Effector memory CD4-positive, alpha-beta T cell (primary cell): ENCODE results near the gene MYMX.
"Not testable (repeated sequence)": the region's sequence is repeated elsewhere in the genome, so short reads cannot be mapped to it uniquely, and the experiment has no call there.

Experiments
- DNase-seq, 3 donors: peaks; one replicate each; pipeline ENCODE4 v3.0.0-alpha.2; 2020
- H3K27ac ChIP-seq: 2 replicates; pipeline ENCODE4 v1.7.0; 2013; ENCODE audit warnings: mild to moderate bottlenecking, low read length, moderate library complexity; ENCODE audit not compliant: insufficient read depth, poor library complexity, severe bottlenecking
- H3K27me3 ChIP-seq: replicated peaks from 2 replicates; pipeline ENCODE4 v1.7.0; 2013; ENCODE audit warnings: mild to moderate bottlenecking, low read length; ENCODE audit not compliant: insufficient read depth, control insufficient read depth, poor library complexity, severe bottlenecking
- H3K36me3 ChIP-seq: 2 replicates; pipeline ENCODE4 v1.7.0; 2013; ENCODE audit warnings: mild to moderate bottlenecking, low read length, moderate library complexity; ENCODE audit not compliant: control insufficient read depth, insufficient read depth
- H3K4me1 ChIP-seq: 2 replicates; pipeline ENCODE4 v1.7.0; 2013; ENCODE audit warnings: low read length, mild to moderate bottlenecking; ENCODE audit not compliant: control insufficient read depth, insufficient read depth, poor library complexity, severe bottlenecking
- H3K4me3 ChIP-seq: 2 replicates; pipeline ENCODE4 v1.7.0; 2013; ENCODE audit warnings: low read length, low read depth, mild to moderate bottlenecking; ENCODE audit not compliant: insufficient read depth, poor library complexity, severe bottlenecking
- H3K9me3 ChIP-seq: 2 replicates; pipeline ENCODE4 v1.7.0; 2013; ENCODE audit warnings: mild to moderate bottlenecking, low read length, moderate library complexity; ENCODE audit not compliant: control insufficient read depth

The MYMX gene

GRCh38 chr6:44185953-44186634, 30.6 kb upstream of the MYMX start:
- no peak for DNase-seq
- Histone ChIP-seq H3K4me1 (no peaks in the 10 kb centered on the region), H3K4me3 (no peak overlapping the region), H3K27me3 (no peaks in the 10 kb centered on the region), H3K9me3 (no peaks in the 10 kb centered on the region), H3K27ac (no peak overlapping the region), H3K36me3 (no peaks in the 10 kb centered on the region)

- H3K4me3 ChIP-seq: no peak overlapping the region
- H3K36me3 ChIP-seq: no peaks in the 10 kb centered on the region
- H3K27me3 ChIP-seq: no peaks in the 10 kb centered on the region
- DNase-seq: no peak
- no peaks in the 10 kb centered on the region for H3K4me1 ChIP-seq
- no peak overlapping the region for H3K27ac ChIP-seq
- H3K9me3 ChIP-seq: no peaks in the 10 kb centered on the region
Measured at GRCh38 chr6:44186635-44187025, 30.1 kb upstream of the MYMX start.

DNA sequence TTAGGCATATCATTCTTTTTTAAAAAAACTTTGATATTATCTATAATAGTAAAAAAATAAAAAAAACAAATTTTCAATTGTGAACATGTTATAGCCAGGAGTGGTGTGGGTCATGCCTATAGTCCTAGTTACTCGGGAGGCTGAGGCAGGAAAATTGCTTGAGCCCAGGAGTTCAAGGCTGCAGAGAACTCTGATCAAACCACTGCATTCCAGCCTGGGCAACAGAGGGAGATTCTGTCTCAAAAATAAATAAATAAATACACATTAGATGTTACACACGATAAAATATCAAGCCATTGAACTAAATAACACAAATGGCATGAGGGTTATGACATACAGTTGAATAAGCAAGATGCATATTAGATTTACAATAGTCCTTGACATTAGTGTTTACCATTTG, 27.9 kb upstream of the MYMX start:
- Histone ChIP-seq H3K4me1 (no peaks in the 10 kb centered on the region), H3K36me3 (no peaks in the 10 kb centered on the region), H3K9me3 (no peaks in the 10 kb centered on the region), H3K4me3 (no peak overlapping the region), H3K27me3 (no peaks in the 10 kb centered on the region), H3K27ac (no peak overlapping the region)
- DNase-seq: no peak

DNA sequence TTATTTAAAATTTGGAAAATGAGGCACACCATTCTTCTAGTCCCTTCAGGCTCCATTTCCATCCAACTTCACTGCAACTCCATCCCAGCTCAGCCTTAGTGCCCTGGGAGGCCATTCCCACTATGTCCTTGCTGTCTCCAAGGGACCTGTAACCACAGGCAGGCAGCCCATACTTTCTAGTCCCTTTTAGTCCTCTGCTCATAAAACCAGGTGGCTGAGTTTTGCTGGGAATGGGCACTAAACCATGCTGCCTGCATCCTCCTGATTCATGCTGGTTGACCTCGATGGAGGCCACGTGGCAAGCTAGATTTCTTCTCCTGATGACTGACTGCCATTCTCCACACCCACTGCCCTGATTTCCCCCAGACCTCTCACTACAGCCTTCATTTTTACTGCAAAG, 27.5 kb upstream of the MYMX start:
- no peak overlapping the region for H3K27ac ChIP-seq
- H3K9me3 ChIP-seq: no peaks in the 10 kb centered on the region
- no peaks in the 10 kb centered on the region for H3K36me3 ChIP-seq
- no peak overlapping the region for H3K4me3 ChIP-seq
- DNase-seq: no peak
- H3K4me1 ChIP-seq: no peaks in the 10 kb centered on the region
- no peaks in the 10 kb centered on the region for H3K27me3 ChIP-seq

DNA sequence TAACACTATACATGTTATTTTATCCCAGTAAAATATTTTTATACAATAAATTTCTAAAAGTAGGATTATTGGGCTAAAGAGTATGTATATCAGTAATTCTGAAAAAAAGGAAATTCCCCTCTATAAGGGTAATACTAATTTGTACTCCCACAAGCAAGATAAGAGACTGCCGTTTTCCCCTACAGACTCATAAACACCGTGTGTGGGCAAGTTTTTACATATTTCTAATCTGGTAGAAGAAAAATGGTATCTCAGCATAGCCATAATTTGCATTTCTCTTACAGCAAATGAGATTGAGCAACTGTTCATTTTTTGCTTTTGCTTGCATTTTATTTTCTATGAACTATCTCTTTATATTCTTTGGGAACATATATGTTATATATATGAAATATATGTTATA, 26.0 kb upstream of the MYMX start:
- H3K36me3 ChIP-seq: no peaks in the 10 kb centered on the region

DNA sequence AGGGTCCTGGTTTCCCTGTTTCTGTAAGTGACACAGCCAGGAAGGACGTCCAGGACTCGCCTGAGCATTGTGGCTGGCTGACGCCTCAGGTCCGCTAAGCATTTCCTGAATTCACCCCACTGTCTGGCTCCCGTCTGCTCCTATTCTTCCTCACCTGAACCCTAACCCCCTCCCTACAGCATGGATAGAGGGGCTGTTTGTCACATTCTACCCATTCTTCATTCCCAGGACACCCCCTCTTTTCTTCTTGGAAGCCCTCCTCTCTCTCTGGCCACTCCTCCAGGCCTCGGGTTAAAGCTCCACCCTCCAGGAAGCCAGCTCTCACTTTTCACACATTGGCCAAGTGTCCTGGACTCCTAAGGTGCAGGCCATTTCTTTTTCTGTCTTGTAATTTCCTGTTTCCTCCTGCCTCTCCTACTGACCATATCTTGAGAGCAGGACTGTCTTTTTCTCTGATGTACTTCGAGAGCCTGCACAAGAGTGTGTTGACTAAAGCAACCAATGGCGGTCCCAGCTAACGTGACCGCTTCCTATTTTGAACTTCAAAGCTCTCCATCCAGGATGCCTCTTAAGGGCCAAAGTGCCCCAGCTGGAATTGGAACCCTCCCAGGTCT, 24.2 kb upstream of the MYMX start:
- H3K4me1 ChIP-seq: no peaks in the 10 kb centered on the region
- DNase-seq: no peak
- no peaks in the 10 kb centered on the region for H3K36me3 ChIP-seq
- H3K9me3 ChIP-seq: no peaks in the 10 kb centered on the region
- no peak overlapping the region for H3K4me3 ChIP-seq
- no peaks in the 10 kb centered on the region for H3K27me3 ChIP-seq
- H3K27ac ChIP-seq: no peak overlapping the region

More for the DNA sequence above, 26.0 kb upstream of the MYMX start:
- Histone ChIP-seq H3K9me3 (no peaks in the 10 kb centered on the region), H3K27ac (no peak overlapping the region), H3K27me3 (no peaks in the 10 kb centered on the region), H3K4me1 (no peaks in the 10 kb centered on the region), H3K4me3 (no peak overlapping the region)
- no peak for DNase-seq

- DNase-seq: no peak
- Histone ChIP-seq H3K27me3 (no peaks in the 10 kb centered on the region), H3K27ac (no peak overlapping the region), H3K9me3 (no peaks in the 10 kb centered on the region), H3K4me1 (no peaks in the 10 kb centered on the region), H3K4me3 (no peak overlapping the region), H3K36me3 (no peaks in the 10 kb centered on the region)
Measured at GRCh38 chr6:44193307-44193910, 23.3 kb upstream of the MYMX start.

- no peaks in the 10 kb centered on the region for H3K4me1 ChIP-seq
- H3K27me3 ChIP-seq: no peaks in the 10 kb centered on the region
- DNase-seq: no peak
- H3K4me3 ChIP-seq: no peak overlapping the region
- no peak overlapping the region for H3K27ac ChIP-seq
- H3K9me3 ChIP-seq: no peaks in the 10 kb centered on the region
- H3K36me3 ChIP-seq: no peaks in the 10 kb centered on the region
Measured at GRCh38 chr6:44194326-44194725, 22.4 kb upstream of the MYMX start.

DNA sequence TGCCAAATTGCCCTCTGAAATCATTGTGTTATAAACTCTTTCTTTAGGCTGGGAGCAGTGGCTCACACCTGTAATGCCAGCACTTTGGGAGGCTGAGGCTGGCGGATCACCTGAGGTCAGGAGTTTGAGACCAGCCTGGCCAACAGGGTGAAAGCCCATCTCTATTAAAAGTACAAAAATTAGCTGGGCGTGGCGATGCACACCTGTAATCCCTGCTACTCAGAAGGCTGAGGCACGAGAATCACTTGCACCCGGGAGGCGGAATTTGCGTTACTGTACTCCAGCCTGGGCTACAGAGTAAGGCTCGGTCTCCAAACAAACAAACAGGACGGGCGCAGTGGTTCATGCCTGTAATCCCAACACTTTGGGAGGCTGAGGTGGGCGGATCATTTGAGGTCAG, 20.4 kb upstream of the MYMX start:
- H3K4me1 ChIP-seq, H3K4me3 ChIP-seq, H3K9me3 ChIP-seq, H3K36me3 ChIP-seq, H3K27me3 ChIP-seq, H3K27ac ChIP-seq, DNase-seq: not testable (repeated sequence)

GRCh38 chr6:44198684-44199083, 18.0 kb upstream of the MYMX start:
- H3K4me3 ChIP-seq: no peak overlapping the region
- no peak overlapping the region for H3K27ac ChIP-seq
- no peaks in the 10 kb centered on the region for H3K36me3 ChIP-seq
- H3K9me3 ChIP-seq: no peaks in the 10 kb centered on the region
- H3K4me1 ChIP-seq: no peaks in the 10 kb centered on the region
- no peak for DNase-seq
- no peaks in the 10 kb centered on the region for H3K27me3 ChIP-seq
